ENCODE measurements around the gene SRI.

- TF ChIP-seq CTCF (IDR thresholded peaks at IDR 0.05; ENCODE audit: low read depth, low read length): no peak
- no peak for TF ChIP-seq EZH2phosphoT487 (IDR thresholded peaks at IDR 0.05; ENCODE audit: low read depth)
Observed at GRCh38 chr7:88201305-88201704, 18.5 kb downstream of the SRI start.
